ENCODE data around the gene OR12D1.

OR12D1 gene

GRCh38 chr6:29465279-29465678, 50.6 kb downstream of the OR12D1 start:
- no peak for DNase-seq
- no peak for ATAC-seq

GRCh38 chr6:29465801-29466200, 51.1 kb downstream of the OR12D1 start:
- DNase-seq (no peak), ATAC-seq (no peak)

GRCh38 chr6:29466241-29466640, 51.5 kb downstream of the OR12D1 start:
- ATAC-seq (no peak), DNase-seq (no peak)

All from stimulated activated naive CD8-positive, alpha-beta T cell treated with anti-CD3 and anti-CD28 coated beads, Interleukin-15, Interleukin-2, amounts not matched to agents 100 U/mL and 50 U/mL, for 24 hours (primary cell).